HEK293T (cell line): Measurements from ENCODE around the gene NFIX.

Experiments
- CTBP1 ChIP-seq: fragments of 450-650 bp; IDR thresholded peaks from 2 replicates; pipeline ENCODE4 v1.6.1; 2016; ENCODE audit warnings: borderline replicate concordance
- FOXK2 ChIP-seq: fragments of 450-650 bp; IDR thresholded peaks from 2 replicates; pipeline ENCODE4 v1.6.1; 2016; ENCODE audit warnings: mild to moderate bottlenecking
- FOXM1 ChIP-seq: fragments of 450-650 bp; IDR thresholded peaks from 2 replicates; pipeline ENCODE4 v1.6.1; 2017; ENCODE audit warnings: mild to moderate bottlenecking, borderline replicate concordance

DNA sequence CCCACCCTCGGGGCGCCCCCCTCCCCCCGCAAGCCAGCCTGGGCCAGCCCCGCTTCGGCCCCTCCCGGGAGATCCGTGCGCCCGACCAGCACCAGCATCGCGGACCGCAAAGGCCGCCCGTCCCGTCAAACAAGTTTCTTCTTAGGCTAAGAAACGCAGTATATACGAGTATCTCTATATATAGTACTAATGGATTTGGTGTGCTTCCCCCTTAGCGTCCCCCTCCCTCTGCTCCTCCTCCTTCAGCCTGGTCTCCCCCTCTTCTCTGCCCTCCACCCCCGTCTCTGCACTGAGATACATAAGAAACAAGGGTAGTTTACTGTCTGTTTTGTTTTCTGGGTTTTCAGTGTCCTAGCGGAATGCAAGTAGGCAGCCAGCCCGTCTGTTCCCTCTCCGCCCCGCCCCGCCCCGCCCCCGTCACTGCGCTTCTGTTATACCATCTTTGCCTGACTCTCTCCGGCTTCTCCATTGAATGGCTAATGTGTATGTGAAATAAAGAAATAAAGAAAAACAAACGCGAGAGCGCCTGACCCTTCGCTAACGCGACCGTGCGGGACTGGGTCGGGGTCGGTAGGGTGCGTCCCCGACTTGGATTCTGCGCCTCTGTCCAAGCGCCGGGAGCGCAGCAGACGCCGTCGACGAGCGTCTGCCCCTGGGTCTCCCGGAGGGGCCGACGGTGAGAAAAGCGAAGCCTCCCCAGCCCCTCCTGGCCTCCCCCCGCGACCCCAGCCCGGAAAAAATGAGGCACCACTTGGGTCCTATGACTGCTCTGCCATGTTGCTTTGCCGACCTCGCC is 103.2 kb downstream of the NFIX start:
- TF ChIP-seq CTBP1 (no peak), FOXK2 (no peak), FOXM1 (no peak)
